ENCODE measurements around the gene GPR62. TPM values are rescaled to one million over a fixed set of nuclear protein-coding genes. Genes with fewer than 3 reads are reported as not detected.

Gene GPR62
- polyA plus RNA-seq, 3 donors = not detected

- H3K36me3 ChIP-seq (replicated peaks in 1 of 2; ENCODE audit: control insufficient read depth in 1 of 2, insufficient read depth in 2 of 2, low read length in 2 of 2) = no peaks in the 10 kb centered on the region
- Mint-ChIP-seq H3K4me3 (no peak overlapping the region), H3K27me3 (ENCODE audit: low read depth in 3 of 3) (peaks cover 0 to 3% (median 1%) of the 10 kb centered on the region in 3 donors), H3K4me1 (peaks cover 41% of the 10 kb centered on the region), H3K9me3 (peaks cover 0 to 2% (median 0%) of the 10 kb centered on the region in 7 donors), H3K36me3 (peaks cover 0 to 7% of the 10 kb centered on the region in 2 donors), H3K27ac (no peak overlapping the region)
- H3K4me2 ChIP-seq (replicated peaks; ENCODE audit: extremely low read depth, low read length, poor library complexity, severe bottlenecking) = no peak overlapping the region
- no peaks in the 10 kb centered on the region for H4K20me1 ChIP-seq (ENCODE audit: insufficient read depth, low read length)
- H3K27ac ChIP-seq (ENCODE audit: low read depth in 1 of 2, low read length in 2 of 2) = no peak overlapping the region
- intact Hi-C loops (cut with micrococcal nuclease) = no loop called here
- no peak overlapping the region for H3K4me3 ChIP-seq (replicated peaks in 1 of 3; ENCODE audit: low read depth in 2 of 3, low read length in 3 of 3)
- TF ChIP-seq, protein P1, sequence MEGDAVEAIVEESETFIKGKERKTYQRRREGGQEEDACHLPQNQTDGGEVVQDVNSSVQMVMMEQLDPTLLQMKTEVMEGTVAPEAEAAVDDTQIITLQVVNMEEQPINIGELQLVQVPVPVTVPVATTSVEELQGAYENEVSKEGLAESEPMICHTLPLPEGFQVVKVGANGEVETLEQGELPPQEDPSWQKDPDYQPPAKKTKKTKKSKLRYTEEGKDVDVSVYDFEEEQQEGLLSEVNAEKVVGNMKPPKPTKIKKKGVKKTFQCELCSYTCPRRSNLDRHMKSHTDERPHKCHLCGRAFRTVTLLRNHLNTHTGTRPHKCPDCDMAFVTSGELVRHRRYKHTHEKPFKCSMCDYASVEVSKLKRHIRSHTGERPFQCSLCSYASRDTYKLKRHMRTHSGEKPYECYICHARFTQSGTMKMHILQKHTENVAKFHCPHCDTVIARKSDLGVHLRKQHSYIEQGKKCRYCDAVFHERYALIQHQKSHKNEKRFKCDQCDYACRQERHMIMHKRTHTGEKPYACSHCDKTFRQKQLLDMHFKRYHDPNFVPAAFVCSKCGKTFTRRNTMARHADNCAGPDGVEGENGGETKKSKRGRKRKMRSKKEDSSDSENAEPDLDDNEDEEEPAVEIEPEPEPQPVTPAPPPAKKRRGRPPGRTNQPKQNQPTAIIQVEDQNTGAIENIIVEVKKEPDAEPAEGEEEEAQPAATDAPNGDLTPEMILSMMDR (IDR thresholded peaks at IDR 0.05) = no peak
- H3K79me2 ChIP-seq (ENCODE audit: insufficient read depth, low read length) = peaks cover 5% of the 10 kb centered on the region
- DNase-seq = no peak
- no peaks in the 10 kb centered on the region for H3K27me3 ChIP-seq (ENCODE audit: control insufficient read depth in 2 of 2, insufficient read depth in 2 of 2, low read length in 2 of 2)
- H3K4me1 ChIP-seq (ENCODE audit: control insufficient read depth in 1 of 2, insufficient read depth in 2 of 2, low read length in 2 of 2) = peaks cover 26 to 34% of the 10 kb centered on the region in 2 donors
- no peak overlapping the region for H3K9ac ChIP-seq (ENCODE audit: insufficient read depth, low read length, poor library complexity, severe bottlenecking)
- WGBS (ENCODE audit: insufficient coverage) = 94% methylated on average over 7 of the region's 10 CpGs
- H2AFZ ChIP-seq (ENCODE audit: insufficient read depth, low read depth, low read length, poor library complexity, severe bottlenecking) = no peak overlapping the region
- no peaks in the 10 kb centered on the region for H3K9me3 ChIP-seq (replicated peaks in 1 of 2; ENCODE audit: control insufficient read depth in 1 of 2, insufficient read depth in 1 of 2, low read length in 2 of 2)
Measured at GRCh38 chr3:51980253-51980652, 25.1 kb downstream of the GPR62 start.

- Histone ChIP-seq H4K20me1 (ENCODE audit: insufficient read depth, low read length) (no peaks in the 10 kb centered on the region), H3K27ac (ENCODE audit: low read depth in 1 of 2, low read length in 2 of 2) (peak overlapping the region; percentile 68 to 84), H3K36me3 (replicated peaks in 1 of 2; ENCODE audit: control insufficient read depth in 1 of 2, insufficient read depth in 2 of 2, low read length in 2 of 2) (no peaks in the 10 kb centered on the region), H3K9me3 (replicated peaks in 1 of 2; ENCODE audit: control insufficient read depth in 1 of 2, insufficient read depth in 1 of 2, low read length in 2 of 2) (no peaks in the 10 kb centered on the region), H3K9ac (ENCODE audit: insufficient read depth, low read length, poor library complexity, severe bottlenecking) (peak overlapping the region; percentile 80), H2AFZ (ENCODE audit: insufficient read depth, low read depth, low read length, poor library complexity, severe bottlenecking) (peak overlapping the region; percentile 95), H3K79me2 (ENCODE audit: insufficient read depth, low read length) (peaks cover 5% of the 10 kb centered on the region), H3K27me3 (ENCODE audit: control insufficient read depth in 2 of 2, insufficient read depth in 2 of 2, low read length in 2 of 2) (no peaks in the 10 kb centered on the region), H3K4me1 (ENCODE audit: control insufficient read depth in 1 of 2, insufficient read depth in 2 of 2, low read length in 2 of 2) (peaks cover 19 to 25% of the 10 kb centered on the region in 2 donors), H3K4me2 (replicated peaks; ENCODE audit: extremely low read depth, low read length, poor library complexity, severe bottlenecking) (peak overlapping the region; percentile 83), H3K4me3 (replicated peaks in 1 of 3; ENCODE audit: low read depth in 2 of 3, low read length in 3 of 3) (peak overlapping the region; percentile 53 to 84 (median 55))
- Mint-ChIP-seq H3K36me3 (peaks cover 0 to 7% of the 10 kb centered on the region in 2 donors), H3K4me1 (peaks cover 27% of the 10 kb centered on the region), H3K27ac (peak overlapping the region; percentile 79 to 98 (median 92)), H3K9me3 (peaks cover 0 to 1% (median 0%) of the 10 kb centered on the region in 7 donors), H3K4me3 (peak overlapping the region; percentile 90 to 91), H3K27me3 (ENCODE audit: low read depth in 3 of 3) (peaks cover 0 to 3% (median 0%) of the 10 kb centered on the region in 3 donors)
- TF ChIP-seq, protein P1 (IDR thresholded peaks at IDR 0.05) = peak; percentile 76
- 0% methylated on average over 4 of the region's 4 CpGs for WGBS (ENCODE audit: insufficient coverage)
- intact Hi-C loops (cut with micrococcal nuclease) = no loop called here
- peak in 2 of 3 donors; percentile 35 to 46 for DNase-seq
Measured at GRCh38 chr3:51982352-51982837, 27.2 kb downstream of the GPR62 start.
